GM23338 (cell line): Measurements from ENCODE around the gene MKRN2. TPM values are rescaled to one million over a fixed set of nuclear protein-coding genes. Genes with fewer than 3 reads are reported as not detected.

ENCODE experiments used
- ATAC-seq: fragments of 200-7000 bp; cut with Tn5 transposase; 3 replicates; pipeline ENCODE4 v1.9.1; 2020
- DNase-seq: peaks from one replicate; pipeline ENCODE4 v3.0.0-alpha.2; 2015; ENCODE audit warnings: low spot score
- H2AFZ ChIP-seq: fragments of 200-600 bp; sonication (generic); 2 replicates; pipeline ENCODE4 v1.8.0; 2016; ENCODE audit warnings: antibody characterized with exemption, mild to moderate bottlenecking, moderate library complexity
- H3F3A ChIP-seq: fragments of 200-600 bp; sonication (generic); replicated peaks from 2 replicates; pipeline ENCODE4 v1.8.0; 2017; ENCODE audit warnings: antibody characterized with exemption, mixed run types, low read depth
- H3K27ac ChIP-seq: fragments of 200-600 bp; sonication (generic); 2 replicates; pipeline ENCODE4 v1.6.1; 2016; ENCODE audit warnings: low read depth
- H3K27me3 ChIP-seq: fragments of 200-600 bp; sonication (generic); 2 replicates; pipeline ENCODE4 v1.8.0; 2016; ENCODE audit warnings: mild to moderate bottlenecking, mixed run types, moderate library complexity; ENCODE audit not compliant: insufficient read depth
- H3K36me3 ChIP-seq: fragments of 200-600 bp; sonication (generic); 2 replicates; pipeline ENCODE4 v1.8.0; 2016; ENCODE audit warnings: mild to moderate bottlenecking; ENCODE audit not compliant: insufficient read depth
- H3K4me1 ChIP-seq: fragments of 200-600 bp; sonication (generic); 2 replicates; pipeline ENCODE4 v1.8.0; 2016; ENCODE audit warnings: mild to moderate bottlenecking, moderate library complexity; ENCODE audit not compliant: insufficient read depth
- H3K4me2 ChIP-seq: fragments of 200-600 bp; sonication (generic); 2 replicates; pipeline ENCODE4 v1.7.1; 2017; ENCODE audit warnings: mixed run types
- H3K4me3 ChIP-seq: fragments of 200-600 bp; sonication (generic); 2 replicates; pipeline ENCODE4 v1.6.1; 2016; ENCODE audit warnings: mixed run types
- H3K79me2 ChIP-seq: fragments of 200-600 bp; sonication (generic); replicated peaks from 2 replicates; pipeline ENCODE4 v1.8.0; 2017; ENCODE audit warnings: mild to moderate bottlenecking; ENCODE audit not compliant: insufficient read depth
- H3K9me2 ChIP-seq: fragments of 200-600 bp; sonication (generic); 2 replicates; pipeline ENCODE4 v1.8.0; 2017; ENCODE audit not compliant: insufficient read depth
- H4K20me1 ChIP-seq: fragments of 200-600 bp; sonication (generic); replicated peaks from 2 replicates; pipeline ENCODE4 v1.8.0; 2017; ENCODE audit warnings: mild to moderate bottlenecking; ENCODE audit not compliant: insufficient read depth
- H3K27ac Mint-ChIP-seq: 2 replicates; pipeline ENCODE4 v1.8.0; 2020; ENCODE audit warnings: inconsistent platforms, mild to moderate bottlenecking, moderate library complexity, mixed read lengths
- H3K27me3 Mint-ChIP-seq: 3 replicates; pipeline ENCODE4 v1.8.0; 2022; ENCODE audit warnings: low read depth, mild to moderate bottlenecking, moderate library complexity, mixed read lengths, inconsistent platforms; ENCODE audit not compliant: insufficient read depth, poor library complexity
- H3K36me3 Mint-ChIP-seq: 3 replicates; pipeline ENCODE4 v1.8.0; 2021; ENCODE audit warnings: low read depth, mild to moderate bottlenecking, inconsistent platforms, moderate library complexity, mixed read lengths
- H3K4me1 Mint-ChIP-seq: 3 replicates; pipeline ENCODE4 v1.8.0; 2020; ENCODE audit warnings: mild to moderate bottlenecking, inconsistent platforms, mixed read lengths
- H3K4me3 Mint-ChIP-seq: 3 replicates; pipeline ENCODE4 v1.8.0; 2021; ENCODE audit warnings: moderate library complexity, mild to moderate bottlenecking, inconsistent platforms, mixed read lengths
- H3K9me3 Mint-ChIP-seq: 3 replicates; pipeline ENCODE4 v1.8.0; 2020; ENCODE audit warnings: moderate library complexity, mild to moderate bottlenecking, inconsistent platforms, mixed read lengths
- CREB1 ChIP-seq: fragments of 250-450 bp; sonication (Bioruptor Pico); IDR thresholded peaks from 2 replicates; pipeline ENCODE4 v1.5.0; 2020; ENCODE audit warnings: low read depth, mild to moderate bottlenecking, moderate library complexity
- CTCF ChIP-seq, 2 experiments: fragments of 200-600 bp in 1 of 2; sonication (generic) in 1 of 2; conservative IDR thresholded peaks; 2 replicates each; pipeline versions ENCODE4 v1.5.1 to v1.6.1; 2016 to 2017; ENCODE audit warnings: antibody characterized with exemption in 2 of 2, low read depth in 2 of 2, mild to moderate bottlenecking in 2 of 2, moderate library complexity in 1 of 2
- EZH2 ChIP-seq: fragments of 200-600 bp; sonication (generic); IDR thresholded peaks from one replicate; pipeline ENCODE4 v1.8.0; 2017; ENCODE audit warnings: antibody characterized with exemption, mild to moderate bottlenecking, low read depth; ENCODE audit not compliant: unreplicated experiment
- EZH2phosphoT487 ChIP-seq: fragments of 200-600 bp; sonication (generic); IDR thresholded peaks from one replicate; pipeline ENCODE4 v1.8.1; 2018; ENCODE audit warnings: antibody characterized with exemption; ENCODE audit not compliant: unreplicated experiment
- JUNB ChIP-seq: IDR thresholded peaks from one replicate; pipeline ENCODE4 v1.6.1; 2016; ENCODE audit warnings: antibody characterized with exemption; ENCODE audit not compliant: unreplicated experiment
- NANOG ChIP-seq: IDR thresholded peaks from 2 replicates; pipeline ENCODE4 v1.6.1; 2016; ENCODE audit warnings: antibody characterized with exemption, borderline replicate concordance
- POLR2AphosphoS5 ChIP-seq: IDR thresholded peaks from 2 replicates; pipeline ENCODE4 v1.6.1; 2016; ENCODE audit warnings: antibody characterized with exemption, low read depth
- REST ChIP-seq: IDR thresholded peaks from one replicate; pipeline ENCODE4 v1.6.1; 2018; ENCODE audit warnings: antibody characterized with exemption; ENCODE audit not compliant: unreplicated experiment
- STAT1 ChIP-seq: IDR thresholded peaks from one replicate; pipeline ENCODE4 v1.6.1; 2016; ENCODE audit warnings: antibody characterized with exemption; ENCODE audit not compliant: unreplicated experiment
- ZNF114 ChIP-seq: fragments of 250-450 bp; sonication (Bioruptor Pico); IDR thresholded peaks from 2 replicates; pipeline ENCODE4 v1.5.0; 2020; ENCODE audit warnings: mild to moderate bottlenecking, moderate library complexity
- ZNF331 ChIP-seq: fragments of 250-450 bp; sonication (Bioruptor Pico); IDR thresholded peaks from 2 replicates; pipeline ENCODE4 v1.5.0; 2020; ENCODE audit warnings: low read depth, mild to moderate bottlenecking, moderate library complexity
- polyA plus RNA-seq: library from polyadenylated mRNA; unstranded; fragments of >200 nt; fragmentation: Nextera tagmentation; extraction: Ambion mirVana; gene quantifications from 2 replicates; pipeline ENCODE4 v1.2.1, GENCODE V29; 2016
- total RNA-seq: library from RNA; depleted of rRNA; stranded (reverse); fragments of >200 nt; shearing (Covaris generic); gene quantifications from 2 replicates; pipeline ENCODE4 v1.2.3, GENCODE V29; 2014
- TF ChIP-seq, protein P1 (sequence below): fragments of 250-450 bp; sonication (Bioruptor Pico); IDR thresholded peaks from 2 replicates; pipeline ENCODE4 v1.5.0; 2020; ENCODE audit warnings: mild to moderate bottlenecking, moderate library complexity
- TF ChIP-seq, protein P2 (sequence below): IDR thresholded peaks from 2 replicates; pipeline ENCODE4 v1.6.1; 2016; ENCODE audit warnings: antibody characterized with exemption

MKRN2 gene
- total and polyA plus RNA-seq, 2 experiments from 2014 or later = 11.4 to 24.6 TPM

GRCh38 chr3:12516873-12517272, 40.0 kb upstream of the MKRN2 start:
- Mint-ChIP-seq H3K9me3 (no peaks in the 10 kb centered on the region), H3K27ac (no peak overlapping the region)

More at GRCh38 chr3:12516873-12517272, 40.0 kb upstream of the MKRN2 start:
- ATAC-seq = no peak
- Mint-ChIP-seq H3K36me3 (peaks cover 37% of the 10 kb centered on the region), H3K4me3 (no peak overlapping the region), H3K4me1 (no peaks in the 10 kb centered on the region), H3K27me3 (no peaks in the 10 kb centered on the region)
- H3K79me2 ChIP-seq = no peaks in the 10 kb centered on the region
- no peak overlapping the region for H2AFZ ChIP-seq
- H3F3A ChIP-seq = no peaks in the 10 kb centered on the region
- H3K9me2 ChIP-seq = no peaks in the 10 kb centered on the region
- no peaks in the 10 kb centered on the region for H3K4me1 ChIP-seq
- DNase-seq = no peak
- H3K4me3 ChIP-seq = no peak overlapping the region
- TF ChIP-seq, protein P1, sequence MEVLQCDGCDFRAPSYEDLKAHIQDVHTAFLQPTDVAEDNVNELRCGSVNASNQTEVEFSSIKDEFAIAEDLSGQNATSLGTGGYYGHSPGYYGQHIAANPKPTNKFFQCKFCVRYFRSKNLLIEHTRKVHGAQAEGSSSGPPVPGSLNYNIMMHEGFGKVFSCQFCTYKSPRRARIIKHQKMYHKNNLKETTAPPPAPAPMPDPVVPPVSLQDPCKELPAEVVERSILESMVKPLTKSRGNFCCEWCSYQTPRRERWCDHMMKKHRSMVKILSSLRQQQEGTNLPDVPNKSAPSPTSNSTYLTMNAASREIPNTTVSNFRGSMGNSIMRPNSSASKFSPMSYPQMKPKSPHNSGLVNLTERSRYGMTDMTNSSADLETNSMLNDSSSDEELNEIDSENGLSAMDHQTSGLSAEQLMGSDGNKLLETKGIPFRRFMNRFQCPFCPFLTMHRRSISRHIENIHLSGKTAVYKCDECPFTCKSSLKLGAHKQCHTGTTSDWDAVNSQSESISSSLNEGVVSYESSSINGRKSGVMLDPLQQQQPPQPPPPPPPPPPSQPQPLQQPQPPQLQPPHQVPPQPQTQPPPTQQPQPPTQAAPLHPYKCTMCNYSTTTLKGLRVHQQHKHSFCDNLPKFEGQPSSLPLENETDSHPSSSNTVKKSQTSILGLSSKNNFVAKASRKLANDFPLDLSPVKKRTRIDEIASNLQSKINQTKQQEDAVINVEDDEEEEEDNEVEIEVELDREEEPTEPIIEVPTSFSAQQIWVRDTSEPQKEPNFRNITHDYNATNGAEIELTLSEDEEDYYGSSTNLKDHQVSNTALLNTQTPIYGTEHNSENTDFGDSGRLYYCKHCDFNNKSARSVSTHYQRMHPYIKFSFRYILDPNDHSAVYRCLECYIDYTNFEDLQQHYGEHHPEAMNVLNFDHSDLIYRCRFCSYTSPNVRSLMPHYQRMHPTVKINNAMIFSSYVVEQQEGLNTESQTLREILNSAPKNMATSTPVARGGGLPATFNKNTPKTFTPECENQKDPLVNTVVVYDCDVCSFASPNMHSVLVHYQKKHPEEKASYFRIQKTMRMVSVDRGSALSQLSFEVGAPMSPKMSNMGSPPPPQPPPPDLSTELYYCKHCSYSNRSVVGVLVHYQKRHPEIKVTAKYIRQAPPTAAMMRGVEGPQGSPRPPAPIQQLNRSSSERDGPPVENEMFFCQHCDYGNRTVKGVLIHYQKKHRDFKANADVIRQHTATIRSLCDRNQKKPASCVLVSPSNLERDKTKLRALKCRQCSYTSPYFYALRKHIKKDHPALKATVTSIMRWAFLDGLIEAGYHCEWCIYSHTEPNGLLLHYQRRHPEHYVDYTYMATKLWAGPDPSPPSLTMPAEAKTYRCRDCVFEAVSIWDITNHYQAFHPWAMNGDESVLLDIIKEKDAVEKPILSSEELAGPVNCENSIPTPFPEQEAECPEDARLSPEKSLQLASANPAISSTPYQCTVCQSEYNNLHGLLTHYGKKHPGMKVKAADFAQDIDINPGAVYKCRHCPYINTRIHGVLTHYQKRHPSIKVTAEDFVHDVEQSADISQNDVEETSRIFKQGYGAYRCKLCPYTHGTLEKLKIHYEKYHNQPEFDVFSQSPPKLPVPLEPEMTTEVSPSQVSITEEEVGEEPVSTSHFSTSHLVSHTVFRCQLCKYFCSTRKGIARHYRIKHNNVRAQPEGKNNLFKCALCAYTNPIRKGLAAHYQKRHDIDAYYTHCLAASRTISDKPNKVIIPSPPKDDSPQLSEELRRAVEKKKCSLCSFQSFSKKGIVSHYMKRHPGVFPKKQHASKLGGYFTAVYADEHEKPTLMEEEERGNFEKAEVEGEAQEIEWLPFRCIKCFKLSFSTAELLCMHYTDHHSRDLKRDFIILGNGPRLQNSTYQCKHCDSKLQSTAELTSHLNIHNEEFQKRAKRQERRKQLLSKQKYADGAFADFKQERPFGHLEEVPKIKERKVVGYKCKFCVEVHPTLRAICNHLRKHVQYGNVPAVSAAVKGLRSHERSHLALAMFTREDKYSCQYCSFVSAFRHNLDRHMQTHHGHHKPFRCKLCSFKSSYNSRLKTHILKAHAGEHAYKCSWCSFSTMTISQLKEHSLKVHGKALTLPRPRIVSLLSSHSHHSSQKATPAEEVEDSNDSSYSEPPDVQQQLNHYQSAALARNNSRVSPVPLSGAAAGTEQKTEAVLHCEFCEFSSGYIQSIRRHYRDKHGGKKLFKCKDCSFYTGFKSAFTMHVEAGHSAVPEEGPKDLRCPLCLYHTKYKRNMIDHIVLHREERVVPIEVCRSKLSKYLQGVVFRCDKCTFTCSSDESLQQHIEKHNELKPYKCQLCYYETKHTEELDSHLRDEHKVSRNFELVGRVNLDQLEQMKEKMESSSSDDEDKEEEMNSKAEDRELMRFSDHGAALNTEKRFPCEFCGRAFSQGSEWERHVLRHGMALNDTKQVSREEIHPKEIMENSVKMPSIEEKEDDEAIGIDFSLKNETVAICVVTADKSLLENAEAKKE (CRISPR knock-in tag) = no peak
- TF ChIP-seq REST = no peak
- no peak for TF ChIP-seq POLR2AphosphoS5
- TF ChIP-seq NANOG = no peak
- TF ChIP-seq STAT1 = no peak
- no peak for TF ChIP-seq CTCF (conservative IDR thresholded peaks at IDR 0.05; ENCODE audit: low read depth in 2 of 2)
- TF ChIP-seq JUNB = no peak
- TF ChIP-seq CREB1 (CRISPR knock-in tag) = no peak
- no peak for TF ChIP-seq ZNF331 (CRISPR knock-in tag)
- no peak for TF ChIP-seq EZH2
- TF ChIP-seq ZNF114 (CRISPR knock-in tag) = no peak
- TF ChIP-seq EZH2phosphoT487 = no peak
- TF ChIP-seq, protein P2, sequence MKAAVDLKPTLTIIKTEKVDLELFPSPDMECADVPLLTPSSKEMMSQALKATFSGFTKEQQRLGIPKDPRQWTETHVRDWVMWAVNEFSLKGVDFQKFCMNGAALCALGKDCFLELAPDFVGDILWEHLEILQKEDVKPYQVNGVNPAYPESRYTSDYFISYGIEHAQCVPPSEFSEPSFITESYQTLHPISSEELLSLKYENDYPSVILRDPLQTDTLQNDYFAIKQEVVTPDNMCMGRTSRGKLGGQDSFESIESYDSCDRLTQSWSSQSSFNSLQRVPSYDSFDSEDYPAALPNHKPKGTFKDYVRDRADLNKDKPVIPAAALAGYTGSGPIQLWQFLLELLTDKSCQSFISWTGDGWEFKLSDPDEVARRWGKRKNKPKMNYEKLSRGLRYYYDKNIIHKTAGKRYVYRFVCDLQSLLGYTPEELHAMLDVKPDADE = no peak
- no peak overlapping the region for H3K4me2 ChIP-seq
- no peaks in the 10 kb centered on the region for H3K36me3 ChIP-seq
- H3K27ac ChIP-seq = no peak overlapping the region
- H4K20me1 ChIP-seq = peaks cover 11% of the 10 kb centered on the region; the same call in 1 of the 2 replicates
- H3K27me3 ChIP-seq = no peaks in the 10 kb centered on the region
